GM19099 (cell line): ENCODE measurements around the gene SMAD1.

Source experiments
- POLR2A ChIP-seq: IDR thresholded peaks from 3 replicates; pipeline ENCODE4 v1.6.1; 2011; ENCODE audit warnings: low read depth; ENCODE audit not compliant: insufficient read length; ENCODE audit errors: extremely low read depth

The SMAD1 gene

GRCh38 chr4:145554691-145555090 is 73.0 kb downstream of the SMAD1 start:
- no peak for TF ChIP-seq POLR2A

- no peak for TF ChIP-seq POLR2A
Observed at GRCh38 chr4:145557720-145558119, 76.1 kb downstream of the SMAD1 start.

DNA sequence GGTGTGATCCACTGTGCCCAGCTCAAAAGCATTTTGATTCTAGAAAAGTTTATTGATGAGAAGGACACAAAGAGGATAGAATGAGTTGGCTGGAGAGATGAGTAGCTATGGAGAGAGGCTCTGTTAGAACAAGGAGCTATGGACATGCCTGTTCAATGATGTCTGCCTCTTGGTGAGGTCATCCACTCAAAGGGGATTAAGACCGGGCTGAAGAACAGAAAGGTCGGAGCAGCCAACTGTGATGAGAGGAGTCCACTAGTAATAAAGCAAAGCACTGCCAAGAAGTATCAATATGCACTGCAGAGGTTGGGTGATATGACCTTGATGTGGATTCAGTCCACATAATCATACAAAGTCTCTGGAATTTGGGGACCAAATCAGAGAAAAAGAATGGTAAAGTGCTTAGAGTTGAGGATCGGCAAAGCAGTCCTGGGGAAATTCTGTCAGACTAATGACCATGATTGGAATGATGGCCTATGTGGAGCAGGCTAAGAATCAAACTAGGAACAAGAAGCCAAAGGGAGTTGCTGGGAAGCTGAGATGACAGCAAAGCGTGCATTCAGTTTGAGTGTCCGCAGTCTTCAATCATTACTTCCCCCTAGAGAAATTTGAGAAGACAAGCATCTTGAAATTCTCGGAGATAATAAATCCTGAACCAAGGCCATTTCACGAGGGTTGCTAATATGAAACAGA is 81.8 kb downstream of the SMAD1 start:
- no peak for TF ChIP-seq POLR2A

DNA sequence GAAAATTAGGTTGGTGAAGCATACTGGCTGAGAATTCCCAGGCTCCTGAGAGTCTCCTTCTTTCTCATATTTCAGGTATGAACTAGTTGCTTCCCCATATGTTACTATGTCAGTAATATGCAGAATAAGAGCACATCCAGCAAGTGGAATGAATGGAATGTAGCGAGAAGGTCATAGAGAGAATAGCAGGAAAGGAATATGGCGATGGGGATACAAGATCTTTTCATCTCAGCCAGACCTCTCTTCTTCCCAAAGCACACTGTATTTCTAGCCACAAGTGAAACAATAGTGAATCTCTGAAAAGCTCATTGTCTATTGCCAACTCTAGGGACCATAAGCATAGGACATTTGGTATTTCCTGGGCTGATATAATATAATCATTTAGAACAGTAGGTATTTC is 82.9 kb downstream of the SMAD1 start:
- TF ChIP-seq POLR2A = no peak

- no peak for TF ChIP-seq POLR2A
Observed at GRCh38 chr4:145565328-145565727, 83.7 kb downstream of the SMAD1 start.

DNA sequence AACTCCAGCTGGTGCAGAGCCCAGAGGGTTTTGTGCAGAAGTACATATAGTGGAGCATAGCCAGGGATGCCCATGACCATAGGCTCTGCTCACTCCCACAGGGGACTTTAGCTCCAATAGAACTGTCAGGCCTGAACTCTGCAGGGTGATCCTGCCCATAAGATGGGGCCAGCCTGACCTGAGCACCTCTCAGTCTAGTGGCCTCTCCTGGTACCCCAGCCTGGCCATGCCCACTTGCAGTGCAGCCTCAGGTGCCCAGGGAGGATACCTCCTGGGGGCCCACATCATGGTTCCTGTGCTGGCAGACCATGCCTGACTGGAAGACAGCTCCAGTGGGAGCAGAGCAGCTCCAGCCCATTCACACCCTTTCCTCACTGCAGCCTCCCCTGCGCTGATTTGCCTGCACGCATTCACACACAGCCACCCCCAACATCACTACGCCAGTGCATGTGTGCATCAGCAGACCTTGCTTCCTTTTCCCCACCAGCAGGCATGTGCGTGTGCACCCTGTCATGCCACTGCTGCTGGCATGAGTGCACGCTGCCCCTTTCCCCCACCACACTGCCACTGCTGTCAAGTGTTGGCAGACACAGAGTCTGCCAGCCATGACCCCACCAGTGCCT is 84.5 kb downstream of the SMAD1 start:
- no peak for TF ChIP-seq POLR2A

GRCh38 chr4:145566768-145567167 is 85.1 kb downstream of the SMAD1 start:
- TF ChIP-seq POLR2A = no peak

GRCh38 chr4:145567516-145567915 is 85.9 kb downstream of the SMAD1 start:
- no peak for TF ChIP-seq POLR2A

- TF ChIP-seq POLR2A = no peak
Observed at GRCh38 chr4:145580906-145581305, 99.3 kb downstream of the SMAD1 start.

- no peak for TF ChIP-seq POLR2A
Observed at GRCh38 chr4:145583191-145584055, 101.8 kb downstream of the SMAD1 start.

DNA sequence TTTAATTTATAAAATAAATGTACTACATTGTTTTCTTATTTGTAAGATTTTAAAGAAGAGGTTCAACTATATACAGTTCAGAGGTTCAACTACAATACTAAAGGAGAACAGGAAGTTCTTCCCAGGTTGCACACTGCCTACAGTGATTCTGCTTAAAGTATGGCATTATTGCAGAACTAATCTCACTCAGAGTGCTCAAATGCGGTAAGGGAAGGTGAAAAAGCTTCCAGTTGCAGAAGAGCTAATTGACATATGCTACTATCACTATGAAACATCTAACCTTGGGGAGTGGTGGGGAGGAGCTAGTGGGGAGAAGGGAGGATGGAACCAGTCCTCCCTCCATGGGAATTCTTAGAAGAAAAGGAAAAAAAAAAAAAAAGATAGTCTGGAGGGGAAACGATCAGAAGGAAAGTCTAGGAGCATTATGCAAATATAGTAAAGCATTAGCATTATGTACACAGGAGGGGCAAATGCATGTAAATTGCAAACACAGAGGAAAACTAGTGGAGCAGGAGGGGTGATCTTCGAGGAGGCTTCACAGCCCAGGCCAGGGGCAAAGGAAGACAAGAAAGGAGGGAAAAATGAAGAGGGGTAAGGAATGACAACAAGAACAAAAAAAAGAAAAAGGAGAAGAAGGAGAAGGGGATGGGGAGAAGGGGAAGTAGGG is 105.6 kb downstream of the SMAD1 start:
- TF ChIP-seq POLR2A = no peak

DNA sequence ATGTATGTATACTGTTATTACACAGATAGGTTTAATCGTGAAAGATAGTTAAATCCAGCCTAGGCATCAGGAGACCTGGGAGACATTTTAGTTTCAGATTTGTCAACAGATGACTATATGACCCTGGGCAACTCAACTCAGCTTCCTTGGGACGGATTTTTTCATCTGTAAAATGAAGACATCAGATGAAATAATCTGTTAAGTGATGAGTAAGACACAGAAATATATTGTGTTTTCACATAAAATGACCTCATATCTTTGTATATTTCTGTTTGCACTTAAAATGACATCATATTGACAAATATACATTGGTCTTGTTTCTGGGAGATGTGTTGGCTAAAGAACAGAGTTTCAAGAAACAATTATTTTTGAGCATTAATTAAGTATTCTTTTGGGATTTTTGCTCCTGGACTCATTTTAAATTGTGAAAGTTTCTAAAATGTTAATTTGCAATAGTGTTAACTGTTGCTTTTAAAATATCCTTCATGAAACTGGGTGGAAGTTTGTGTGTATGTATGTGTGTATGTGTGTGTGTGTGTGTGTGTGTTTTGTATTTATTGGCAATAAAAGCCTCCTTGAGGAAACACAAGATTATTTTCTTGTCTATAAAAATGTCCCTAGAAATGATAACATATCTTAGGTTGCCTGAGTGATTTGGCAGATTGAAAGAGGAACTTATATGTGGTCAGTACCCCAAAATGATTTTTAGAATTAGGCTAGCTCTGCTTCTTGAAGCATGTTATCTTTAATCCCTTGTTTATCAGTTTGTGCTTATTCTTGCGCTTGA is 108.5 kb downstream of the SMAD1 start:
- no peak for TF ChIP-seq POLR2A

DNA sequence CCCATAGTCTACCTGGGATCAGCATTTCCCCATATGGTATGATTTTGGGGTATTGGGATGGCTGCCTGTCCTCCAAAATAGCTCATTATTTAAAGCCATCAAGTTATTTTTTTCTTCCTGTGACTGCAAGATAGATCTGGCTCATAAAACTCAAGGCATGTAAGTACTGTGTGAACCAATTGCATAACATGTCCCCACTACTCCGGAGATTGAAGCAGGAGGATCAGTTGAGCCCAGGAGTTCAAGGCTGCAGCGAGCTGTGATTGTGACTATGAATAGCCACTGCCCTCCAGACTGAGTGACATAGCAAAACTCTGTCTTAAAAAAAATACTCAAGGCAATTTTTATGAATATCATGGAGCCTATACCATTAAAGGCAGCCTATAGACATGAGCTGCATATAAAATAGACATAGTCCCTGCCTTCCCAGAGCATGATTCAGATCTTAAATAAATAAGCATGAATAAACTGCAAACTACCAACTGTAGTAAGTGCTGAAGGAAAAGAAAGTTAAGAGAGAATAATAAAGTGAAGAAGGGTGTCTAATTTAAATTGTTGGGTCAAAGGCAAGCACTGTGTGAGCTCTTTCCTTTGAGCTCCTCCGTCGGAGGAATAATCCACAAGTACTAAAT is 120.6 kb downstream of the SMAD1 start:
- TF ChIP-seq POLR2A = no peak

- TF ChIP-seq POLR2A = no peak
Observed at GRCh38 chr4:145605941-145606340, 124.3 kb downstream of the SMAD1 start.
